Mesenchymal stem cell (in vitro differentiated cells and primary cell): ENCODE results near the gene UBE2D3.

Experiments
- DNase-seq: peaks from one replicate; pipeline ENCODE4 v3.0.0-alpha.2; 2013
- H2AFZ ChIP-seq: one replicate; pipeline ENCODE4 v1.6.1; 2013; ENCODE audit warnings: low read depth, mild to moderate bottlenecking, control low read depth, inconsistent platforms, low read length, moderate library complexity
- H2AK5ac ChIP-seq: 2 replicates; pipeline ENCODE4 v1.6.1; 2013; ENCODE audit warnings: low read length, moderate library complexity, mild to moderate bottlenecking, inconsistent platforms; ENCODE audit not compliant: severe bottlenecking
- H2BK120ac ChIP-seq: one replicate; pipeline ENCODE4 v1.6.1; 2013; ENCODE audit warnings: low read depth, mild to moderate bottlenecking, inconsistent platforms, low read length, moderate library complexity
- H2BK12ac ChIP-seq, 2 experiments: one replicate each; pipeline ENCODE4 v1.6.1; 2013; ENCODE audit warnings: inconsistent platforms in 2 of 2, low read length in 2 of 2, mild to moderate bottlenecking in 2 of 2, moderate library complexity in 2 of 2, control low read depth in 1 of 2
- H2BK15ac ChIP-seq: one replicate; pipeline ENCODE4 v1.6.1; 2013; ENCODE audit warnings: mild to moderate bottlenecking, low read depth, inconsistent platforms; ENCODE audit not compliant: poor library complexity, severe bottlenecking
- H2BK5ac ChIP-seq: 2 replicates; pipeline ENCODE4 v1.6.1; 2013; ENCODE audit warnings: low read depth, mild to moderate bottlenecking, low read length, control low read depth, inconsistent platforms; ENCODE audit not compliant: poor library complexity, severe bottlenecking
- H3K14ac ChIP-seq, 2 experiments: one replicate each; pipeline ENCODE4 v1.6.1; 2013; ENCODE audit warnings: inconsistent platforms in 2 of 2, low read length in 2 of 2, control low read depth in 1 of 2, mild to moderate bottlenecking in 1 of 2, moderate library complexity in 1 of 2
- H3K18ac ChIP-seq, 2 experiments: one replicate each; pipeline ENCODE4 v1.6.1; 2013; ENCODE audit warnings: inconsistent platforms in 2 of 2, low read length in 2 of 2, control low read depth in 1 of 2, low read depth in 1 of 2, mild to moderate bottlenecking in 1 of 2
- H3K23ac ChIP-seq, 2 experiments: one replicate each; pipeline ENCODE4 v1.6.1; 2013; ENCODE audit warnings: inconsistent platforms in 2 of 2, low read length in 2 of 2, mild to moderate bottlenecking in 2 of 2, moderate library complexity in 2 of 2, control low read depth in 1 of 2
- H3K27ac ChIP-seq: 2 replicates; pipeline ENCODE4 v1.5.1; 2013; ENCODE audit warnings: mild to moderate bottlenecking, moderate library complexity, low read length, control low read depth, inconsistent platforms; ENCODE audit not compliant: poor library complexity, severe bottlenecking
- H3K27me3 ChIP-seq, 2 experiments: 2 replicates each; pipeline versions ENCODE4 v1.6.1 to v1.7.0; 2013; ENCODE audit warnings: low read length in 2 of 2, mild to moderate bottlenecking in 2 of 2, moderate library complexity in 2 of 2, control low read depth in 1 of 2, inconsistent platforms in 1 of 2; ENCODE audit not compliant: control insufficient read depth in 1 of 2, insufficient read depth in 1 of 2
- H3K36me3 ChIP-seq, 2 experiments: 2 replicates each; pipeline versions ENCODE4 v1.6.1 to v1.7.0; 2013; ENCODE audit warnings: low read length in 2 of 2, control low read depth in 1 of 2, inconsistent platforms in 1 of 2, low read depth in 1 of 2, mild to moderate bottlenecking in 1 of 2; ENCODE audit not compliant: insufficient read depth in 2 of 2, control insufficient read depth in 1 of 2
- H3K4ac ChIP-seq, 2 experiments: one replicate each; pipeline ENCODE4 v1.6.1; 2013; ENCODE audit warnings: inconsistent platforms in 2 of 2, low read length in 2 of 2, mild to moderate bottlenecking in 2 of 2, moderate library complexity in 2 of 2, control low read depth in 1 of 2, low read depth in 1 of 2
- H3K4me1 ChIP-seq: 2 replicates; pipeline ENCODE4 v1.6.1; 2013; ENCODE audit warnings: low read depth, low read length, control low read depth; ENCODE audit not compliant: control insufficient read depth, insufficient read depth
- H3K4me2 ChIP-seq: 2 replicates; pipeline ENCODE4 v1.6.1; 2013; ENCODE audit warnings: low read length, mild to moderate bottlenecking, inconsistent platforms; ENCODE audit not compliant: poor library complexity, severe bottlenecking
- H3K4me3 ChIP-seq, 2 experiments: 2 replicates each; pipeline versions ENCODE4 v1.5.1 to v1.7.0; 2013; ENCODE audit warnings: low read length in 2 of 2, mild to moderate bottlenecking in 2 of 2, control low read depth in 1 of 2, low read depth in 1 of 2; ENCODE audit not compliant: insufficient read depth in 1 of 2
- H3K79me1 ChIP-seq: replicated peaks from 2 replicates; pipeline ENCODE4 v1.6.1; 2013; ENCODE audit warnings: mild to moderate bottlenecking, control low read depth, low read length, inconsistent platforms; ENCODE audit not compliant: poor library complexity, severe bottlenecking
- H3K9ac ChIP-seq: 2 replicates; pipeline ENCODE4 v1.7.0; 2013; ENCODE audit warnings: mild to moderate bottlenecking, low read length, moderate library complexity
- H3K9me3 ChIP-seq: 2 replicates; pipeline ENCODE4 v1.7.0; 2013; ENCODE audit warnings: mild to moderate bottlenecking, low read length; ENCODE audit not compliant: control insufficient read depth
- H4K8ac ChIP-seq: one replicate; pipeline ENCODE4 v1.6.1; 2013; ENCODE audit warnings: inconsistent platforms, mild to moderate bottlenecking, low read length, moderate library complexity
- H4K91ac ChIP-seq: one replicate; pipeline ENCODE4 v1.6.1; 2013; ENCODE audit warnings: mild to moderate bottlenecking, low read length, inconsistent platforms
- WGBS: methylation state at CpG from one replicate; pipeline ENCODE4 v1.1.7; 2013; ENCODE audit warnings: mixed read lengths; 5-methylcytosine and 5-hydroxymethylcytosine counted together

Gene UBE2D3

DNA sequence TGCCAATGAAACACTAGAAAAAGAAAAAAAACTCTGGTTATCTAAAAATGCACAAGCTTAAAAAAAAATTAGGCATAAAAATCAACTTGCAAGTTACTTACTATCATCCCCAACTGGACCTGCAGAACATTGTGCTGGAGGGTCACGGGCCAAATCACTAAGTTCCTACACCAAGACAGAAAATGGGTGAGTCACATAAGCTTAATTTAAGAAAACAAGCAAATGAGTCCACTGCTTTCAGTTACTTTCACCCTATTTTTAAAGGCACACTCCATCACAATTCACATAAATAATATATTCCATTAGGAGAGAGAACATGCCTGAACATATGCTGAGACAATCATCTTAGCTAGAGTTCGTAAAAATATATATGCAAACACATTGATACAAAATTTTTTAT, 17.7 kb downstream of the UBE2D3 start:
- no peak overlapping the region for H4K91ac ChIP-seq
- no peak overlapping the region for H4K8ac ChIP-seq
- H3K4me2 ChIP-seq = no peak overlapping the region
- H3K23ac ChIP-seq = no peak overlapping the region
- peaks cover 8% of the 10 kb centered on the region for H3K4me1 ChIP-seq
- no peak overlapping the region for H2AFZ ChIP-seq
- no peaks in the 10 kb centered on the region for H3K27me3 ChIP-seq
- no peak overlapping the region for H2BK15ac ChIP-seq
- no peak overlapping the region for H2BK12ac ChIP-seq
- peaks cover 7 to 80% of the 10 kb centered on the region in 2 experiments for H3K36me3 ChIP-seq
- no peaks in the 10 kb centered on the region for H3K79me1 ChIP-seq
- H3K9me3 ChIP-seq = no peaks in the 10 kb centered on the region
- H2AK5ac ChIP-seq = no peak overlapping the region
- peak overlapping the region in 1 of 2 experiments; percentile 0 for H3K4me3 ChIP-seq
- no peak overlapping the region for H2BK120ac ChIP-seq
- WGBS = 87% methylated on average over 2 of the region's 2 CpGs
- H3K27ac ChIP-seq = peak overlapping the region; percentile 51
- H3K14ac ChIP-seq = no peak overlapping the region
- H3K18ac ChIP-seq = no peak overlapping the region
- H2BK5ac ChIP-seq = no peak overlapping the region
- H3K9ac ChIP-seq = peak overlapping the region; percentile 25
- DNase-seq = no peak
- H3K4ac ChIP-seq = no peak overlapping the region

- peak overlapping the region; percentile 25 for H3K9ac ChIP-seq
- no peak for DNase-seq
- H2BK15ac ChIP-seq = no peak overlapping the region
- no peak overlapping the region for H4K8ac ChIP-seq
- no peak overlapping the region for H2AK5ac ChIP-seq
- H3K9me3 ChIP-seq = no peaks in the 10 kb centered on the region
- no peak overlapping the region for H3K14ac ChIP-seq
- no peaks in the 10 kb centered on the region for H3K79me1 ChIP-seq
- peaks cover 8% of the 10 kb centered on the region for H3K4me1 ChIP-seq
- no peak overlapping the region for H3K27ac ChIP-seq
- no peak overlapping the region for H2BK12ac ChIP-seq
- no peak overlapping the region for H2BK120ac ChIP-seq
- 80% methylated on average over 1 of the region's 3 CpGs for WGBS
- H3K36me3 ChIP-seq = peaks cover 11 to 80% of the 10 kb centered on the region in 2 experiments
- H2BK5ac ChIP-seq = no peak overlapping the region
- H4K91ac ChIP-seq = no peak overlapping the region
- no peak overlapping the region for H2AFZ ChIP-seq
- no peak overlapping the region for H3K4me3 ChIP-seq
- no peak overlapping the region for H3K18ac ChIP-seq
- no peak overlapping the region for H3K4ac ChIP-seq
- H3K27me3 ChIP-seq = no peaks in the 10 kb centered on the region
- H3K4me2 ChIP-seq = no peak overlapping the region
- H3K23ac ChIP-seq = no peak overlapping the region
These were observed 18.2 kb downstream of the UBE2D3 start for GRCh38 chr4:102809190-102809589.

DNA sequence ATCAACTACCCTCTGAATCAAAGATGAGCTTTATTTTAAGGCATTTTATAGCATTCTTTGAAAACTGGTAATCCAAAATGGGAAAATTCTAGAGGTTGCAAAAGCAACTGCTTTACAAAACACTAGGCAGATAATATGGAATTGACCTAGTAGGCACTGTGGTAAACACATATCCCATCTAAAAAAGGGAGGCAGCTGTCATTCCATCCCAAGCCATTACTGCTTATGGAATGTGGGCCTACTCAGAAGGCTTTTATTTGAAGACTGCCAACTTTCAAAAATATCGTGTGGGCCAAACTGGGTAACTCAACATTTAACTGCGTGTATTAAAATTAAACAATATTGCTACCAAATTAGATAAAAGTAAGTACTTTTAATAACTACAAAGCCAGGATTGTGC, 19.3 kb downstream of the UBE2D3 start:
- Histone ChIP-seq H3K14ac (no peak overlapping the region), H3K27me3 (no peaks in the 10 kb centered on the region), H3K23ac (no peak overlapping the region), H2BK15ac (no peak overlapping the region), H2BK5ac (no peak overlapping the region), H2AK5ac (no peak overlapping the region), H2BK12ac (no peak overlapping the region), H2AFZ (no peak overlapping the region), H4K91ac (no peak overlapping the region), H3K27ac (peak overlapping the region; percentile 66), H2BK120ac (no peak overlapping the region), H3K9ac (no peak overlapping the region), H3K9me3 (no peaks in the 10 kb centered on the region), H3K79me1 (peaks cover 3% of the 10 kb centered on the region), H3K4me2 (no peak overlapping the region), H3K36me3 (peaks cover 17 to 84% of the 10 kb centered on the region in 2 experiments), H3K4ac (no peak overlapping the region), H3K4me3 (no peak overlapping the region), H3K18ac (no peak overlapping the region), H3K4me1 (peaks cover 8% of the 10 kb centered on the region), H4K8ac (no peak overlapping the region)
- DNase-seq = no peak
- WGBS = no CpG with 5 or more reads among the region's 2 CpGs

DNA sequence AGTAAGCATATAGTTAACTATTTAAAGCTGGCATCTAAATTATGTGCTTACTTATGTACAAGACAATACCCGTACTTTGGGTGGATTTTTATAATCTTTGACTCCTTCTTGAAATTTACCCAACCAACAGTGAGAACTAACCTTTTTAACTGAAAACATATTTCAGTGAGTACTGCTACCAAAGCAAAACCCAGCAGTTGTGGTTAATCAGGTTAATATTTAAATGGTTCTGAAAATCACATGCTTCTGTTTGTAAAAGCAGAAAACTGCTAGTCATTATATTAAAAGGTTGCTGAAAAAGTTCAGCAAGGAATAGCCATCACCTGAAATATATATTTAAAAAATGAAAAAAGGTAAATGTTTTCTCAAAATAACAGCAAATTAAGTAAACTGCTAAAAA, 20.0 kb downstream of the UBE2D3 start:
- H3K4me2 ChIP-seq = no peak overlapping the region
- peak overlapping the region; percentile 55 for H3K27ac ChIP-seq
- no peak overlapping the region for H2BK5ac ChIP-seq
- no peak overlapping the region for H4K8ac ChIP-seq
- H3K18ac ChIP-seq = no peak overlapping the region
- no peaks in the 10 kb centered on the region for H3K9me3 ChIP-seq
- H3K9ac ChIP-seq = no peak overlapping the region
- H2AFZ ChIP-seq = no peak overlapping the region
- H3K4me1 ChIP-seq = peaks cover 8% of the 10 kb centered on the region
- no peak for DNase-seq
- H3K79me1 ChIP-seq = peaks cover 3% of the 10 kb centered on the region
- no peaks in the 10 kb centered on the region for H3K27me3 ChIP-seq
- H3K23ac ChIP-seq = no peak overlapping the region
- H4K91ac ChIP-seq = no peak overlapping the region
- H2BK120ac ChIP-seq = no peak overlapping the region
- no peak overlapping the region for H2AK5ac ChIP-seq
- 100% methylated on average over 1 of the region's 1 CpG for WGBS
- no peak overlapping the region for H3K4ac ChIP-seq
- no peak overlapping the region for H2BK15ac ChIP-seq
- H3K36me3 ChIP-seq = peaks cover 17 to 89% of the 10 kb centered on the region in 2 experiments
- no peak overlapping the region for H3K4me3 ChIP-seq
- no peak overlapping the region for H3K14ac ChIP-seq
- no peak overlapping the region for H2BK12ac ChIP-seq
